ENCODE measurements around the gene LRRC59. TPM values are rescaled to one million over a fixed set of nuclear protein-coding genes. Genes with fewer than 3 reads are reported as not detected.

The LRRC59 gene
- total RNA-seq, 1 experiment from 2014 or later: 108 TPM

GRCh38 chr17:50422738-50423137 lies 25.4 kb upstream of the LRRC59 start:
- H3K27me3 Mint-ChIP-seq (ENCODE audit: low read depth): peaks cover 31% of the 10 kb centered on the region
- no peak for DNase-seq (ENCODE audit: low spot score)
- no peak overlapping the region for H3K4me3 Mint-ChIP-seq
- H3K27ac Mint-ChIP-seq: no peak overlapping the region
- POLR2A ChIA-PET: no interaction called here
- peaks cover 6% of the 10 kb centered on the region for H3K36me3 Mint-ChIP-seq
- ATAC-seq: no peak
- H3K9me3 Mint-ChIP-seq: peaks cover 18% of the 10 kb centered on the region
- CTCF ChIA-PET: interaction anchor here (1.0 kb wide), 1 partner anchor 61 kb away, joined by 3 read pairs; no protein-coding TSS in a partner anchor
- peaks cover 14% of the 10 kb centered on the region for H3K4me1 Mint-ChIP-seq
- TF ChIP-seq ZBTB21 (CRISPR knock-in tag; IDR thresholded peaks at IDR 0.05; ENCODE audit: borderline replicate concordance) (no peak), ZNF232 (CRISPR knock-in tag; IDR thresholded peaks at IDR 0.05) (no peak), FOXJ3 (CRISPR knock-in tag; IDR thresholded peaks at IDR 0.05; ENCODE audit: borderline replicate concordance) (no peak), E2F1 (CRISPR knock-in tag; IDR thresholded peaks at IDR 0.05) (no peak), NR3C1 (CRISPR knock-in tag; conservative IDR thresholded peaks at IDR 0.05; ENCODE audit: low read depth) (no peak), STAT6 (CRISPR knock-in tag; conservative IDR thresholded peaks at IDR 0.05; ENCODE audit: low read depth) (no peak), ZMAT4 (CRISPR knock-in tag; IDR thresholded peaks at IDR 0.05) (no peak), ZNF396 (CRISPR knock-in tag; IDR thresholded peaks at IDR 0.05; ENCODE audit: borderline replicate concordance) (no peak), ZNF281 (CRISPR knock-in tag; IDR thresholded peaks at IDR 0.05) (no peak)

GRCh38 chr17:50421308-50422051 lies 24.2 kb upstream of the LRRC59 start:
- Mint-ChIP-seq H3K27me3 (ENCODE audit: low read depth) (peaks cover 34% of the 10 kb centered on the region), H3K27ac (no peak overlapping the region), H3K4me1 (peaks cover 5% of the 10 kb centered on the region), H3K4me3 (no peak overlapping the region), H3K36me3 (peaks cover 6% of the 10 kb centered on the region), H3K9me3 (peaks cover 18% of the 10 kb centered on the region)
- ATAC-seq: no peak
- ChIA-PET CTCF (interaction anchor here (0.6 to 1.6 kb wide), 3 partner anchors 24 to 1025 kb away, joined by 3 to 9 read pairs (median 6); partner anchors contain the start of gene LRRC59), POLR2A (interaction anchor here (0.6 kb wide), 2 partner anchors 44 to 930 kb away, joined by 3 read pairs; no protein-coding TSS in a partner anchor)
- DNase-seq (ENCODE audit: low spot score): no peak
- no peak for TF ChIP-seq ZNF317 (CRISPR knock-in tag; IDR thresholded peaks at IDR 0.05; ENCODE audit: borderline replicate concordance, low read depth)
- no peak for TF ChIP-seq FOXK1 (CRISPR knock-in tag; IDR thresholded peaks at IDR 0.05)
- TF ChIP-seq ATF6 (CRISPR knock-in tag; IDR thresholded peaks at IDR 0.05): no peak
- no peak for TF ChIP-seq CTCF (IDR thresholded peaks at IDR 0.05)
- TF ChIP-seq FOXP1 (CRISPR knock-in tag; IDR thresholded peaks at IDR 0.05; ENCODE audit: borderline replicate concordance): no peak
- no peak for TF ChIP-seq SMAD4 (CRISPR knock-in tag; IDR thresholded peaks at IDR 0.05)
- no peak for TF ChIP-seq ETV6 (CRISPR knock-in tag; IDR thresholded peaks at IDR 0.05)
- TF ChIP-seq GABPB1 (CRISPR knock-in tag; IDR thresholded peaks at IDR 0.05): no peak
- no peak for TF ChIP-seq NR3C1 (CRISPR knock-in tag; conservative IDR thresholded peaks at IDR 0.05; ENCODE audit: low read depth)
- no peak for TF ChIP-seq MXD4 (CRISPR knock-in tag; IDR thresholded peaks at IDR 0.05; ENCODE audit: borderline replicate concordance)
- no peak for TF ChIP-seq RORB (CRISPR knock-in tag; IDR thresholded peaks at IDR 0.05)
- TF ChIP-seq GRHL2 (CRISPR knock-in tag; IDR thresholded peaks at IDR 0.05; ENCODE audit: insufficient replicate concordance, severe bottlenecking): no peak
- no peak for TF ChIP-seq NFYB (CRISPR knock-in tag; conservative IDR thresholded peaks at IDR 0.05; ENCODE audit: low read depth)
- no peak for TF ChIP-seq ZNF232 (CRISPR knock-in tag; IDR thresholded peaks at IDR 0.05)
- TF ChIP-seq RELA (CRISPR knock-in tag; IDR thresholded peaks at IDR 0.05; ENCODE audit: borderline replicate concordance): no peak
